Heart left ventricle (tissue), 13 donors: Measurements from ENCODE around the gene ANKS3.

Experiments
- CTCF ChIP-seq, 12 donors: fragments of 200-600 bp; sonication (generic) in 4 of 12; IDR thresholded peaks; one replicate each; pipeline versions ENCODE4 v1.5.0 to v1.8.0; 2018 to 2022; ENCODE audit warnings: antibody characterized with exemption in 12 of 12, mild to moderate bottlenecking in 5 of 12
- POLR2A ChIP-seq, 2 donors: fragments of 450-650 bp; IDR thresholded peaks; one replicate each; pipeline ENCODE4 v1.6.1; 2017; ENCODE audit warnings: antibody characterized with exemption in 2 of 2, mild to moderate bottlenecking in 2 of 2, moderate library complexity in 2 of 2
- donor health status: ischemic (EF 13 %, LVEDD 7.1; RV severe dilation, severe dysfunction).
- donor health status: DM: no; HTN: yes; CAD: no.
- donor health status: DM: no; HTN: no; CAD: no.
- donor health status: ischemic (EF 25% LVEDD 6.9; RV normal size, moderate dysfunction).
- donor health status: ischemic (EF 25% LVEDD 5.7; RV mildly dilated, moderate dysfunction).
- donor health status: ischemic (EF 35%, LVEDD 5.7; RV mildly dilated, moderate dysfunction).
- donor health status: nonischemic (EF 11% LVEDD 7.7; RV severe dilation, severe dysfunction).
- donor health status: DM: yes; HTN: yes; CAD: no.
- donor health status: PGD.
- donor health status: ischemic (EF 29% LVEDD 5.4; RV normal size, mild dysfunction).
- donor health status: nonischemic (EF 23%, LVEDD 6.1; RV moderate dilation, normal function).

- TF ChIP-seq CTCF (IDR thresholded peaks at IDR 0.05) (no peak), POLR2A (IDR thresholded peaks at IDR 0.05) (no peak)
These were observed 74.4 kb downstream of the ANKS3 start for GRCh38 chr16:4659363-4660353.
